GM12872 (cell line): Measurements from ENCODE around the gene FRYL.

ENCODE experiments used
- CTCF ChIP-seq: IDR thresholded peaks from 3 replicates; pipeline ENCODE4 v1.5.1; 2011; ENCODE audit warnings: low read depth, mild to moderate bottlenecking, low read length, moderate library complexity; ENCODE audit not compliant: insufficient read depth

FRYL gene

GRCh38 chr4:48575964-48576363 lies 204.1 kb downstream of the FRYL start:
- no peak for TF ChIP-seq CTCF

GRCh38 chr4:48571471-48571870 lies 208.6 kb downstream of the FRYL start:
- no peak for TF ChIP-seq CTCF

- TF ChIP-seq CTCF, result no peak
These were observed 209.3 kb downstream of the FRYL start for GRCh38 chr4:48570646-48571220.

- no peak for TF ChIP-seq CTCF
These were observed 214.1 kb downstream of the FRYL start for GRCh38 chr4:48566034-48566384.

GRCh38 chr4:48565362-48566033 lies 214.6 kb downstream of the FRYL start:
- TF ChIP-seq CTCF, result no peak

GRCh38 chr4:48564151-48564550 lies 215.9 kb downstream of the FRYL start:
- no peak for TF ChIP-seq CTCF

- no peak for TF ChIP-seq CTCF
These were observed 221.3 kb downstream of the FRYL start for GRCh38 chr4:48558819-48559218.
